ENCODE data around the gene PDE4B.
"Not testable (repeated sequence)": the region's sequence is repeated elsewhere in the genome, so short reads cannot be mapped to it uniquely, and the experiment has no call there.

Gene PDE4B

DNA sequence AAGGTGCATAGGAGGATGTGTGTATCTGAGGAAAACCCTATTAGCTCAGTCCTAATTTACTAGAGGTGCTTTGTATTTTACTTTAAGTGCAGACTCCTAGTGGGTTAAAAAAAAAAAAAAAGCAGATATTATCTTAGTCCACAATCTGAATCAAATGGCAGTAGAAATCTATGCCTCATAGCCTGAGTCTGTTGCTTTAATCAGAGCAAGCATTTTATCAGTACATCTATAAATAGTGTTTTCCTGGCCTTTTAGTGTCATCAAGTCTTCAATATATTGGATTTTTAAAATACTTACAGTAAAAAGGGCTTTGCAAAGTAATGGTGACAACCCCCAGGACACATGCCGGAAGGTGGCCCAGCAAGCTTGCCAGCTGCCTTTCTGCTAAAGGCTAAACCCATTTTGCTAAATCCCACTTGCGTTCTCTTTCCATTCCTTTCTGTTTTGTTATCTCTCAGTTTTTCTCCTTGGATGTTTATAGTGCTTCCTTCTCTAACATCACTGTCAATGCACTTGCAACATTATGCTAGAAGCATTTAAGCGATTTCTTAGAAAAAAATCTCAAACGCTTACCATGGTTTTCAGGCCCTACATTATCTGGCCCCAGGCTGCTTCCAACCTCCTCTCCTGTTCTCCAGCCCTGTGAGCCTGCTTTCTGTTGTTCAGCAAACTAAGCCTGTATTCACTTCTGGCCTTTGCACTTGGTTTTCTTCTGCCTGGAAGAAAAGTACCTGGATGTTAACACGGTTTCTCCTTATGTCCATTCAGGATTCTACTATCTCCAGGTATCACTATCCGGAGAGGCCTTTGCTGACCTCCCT, 206.3 kb downstream of the PDE4B start:
- no peak for DNase-seq

DNA sequence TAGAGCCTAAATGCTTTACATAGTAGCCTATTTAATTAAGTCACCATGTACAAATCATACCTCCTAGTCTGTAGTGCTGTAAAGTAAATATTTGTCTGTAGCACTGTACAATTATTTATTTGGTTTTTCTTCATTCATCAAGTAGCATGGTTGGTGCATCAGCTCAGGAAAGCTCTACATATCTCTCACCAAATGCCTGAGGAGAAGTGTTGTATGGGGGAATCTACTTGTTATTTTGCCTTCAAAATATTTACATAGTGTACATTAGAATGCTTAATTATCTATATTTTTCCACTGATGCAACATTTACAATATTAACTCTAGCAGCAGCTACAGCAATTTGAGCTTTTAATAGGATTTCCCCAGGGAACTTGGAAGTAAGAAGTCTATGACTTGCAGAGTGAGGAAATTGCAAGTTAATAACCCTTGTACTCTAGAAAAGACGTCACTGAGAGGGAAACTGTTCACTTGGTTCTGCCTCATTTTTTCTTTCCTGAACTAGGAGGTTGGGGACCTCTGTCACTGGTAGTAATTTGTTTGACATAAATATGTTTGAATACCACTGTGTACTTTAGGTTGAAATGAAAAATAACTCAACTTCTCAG, 207.4 kb downstream of the PDE4B start:
- no peak for DNase-seq

DNA sequence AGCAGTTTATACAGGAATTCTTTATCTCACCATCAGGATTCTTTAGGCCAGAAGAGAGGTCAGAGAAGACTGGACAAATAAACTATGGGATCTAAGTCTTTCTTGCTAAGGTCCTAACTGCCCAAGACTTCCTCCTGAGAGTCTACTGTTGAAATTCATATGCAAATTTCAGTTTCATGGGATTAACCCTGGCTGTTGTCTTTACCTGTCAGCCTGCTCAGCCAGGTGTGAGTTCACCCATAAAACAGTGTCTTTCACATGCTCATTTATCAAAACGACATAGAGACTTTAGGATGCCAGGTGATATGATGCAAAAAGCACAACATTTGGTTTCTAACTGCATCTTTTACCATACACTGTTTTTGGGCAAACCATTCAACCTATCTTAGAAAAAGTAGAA, 211.0 kb downstream of the PDE4B start:
- no peak for DNase-seq

DNA sequence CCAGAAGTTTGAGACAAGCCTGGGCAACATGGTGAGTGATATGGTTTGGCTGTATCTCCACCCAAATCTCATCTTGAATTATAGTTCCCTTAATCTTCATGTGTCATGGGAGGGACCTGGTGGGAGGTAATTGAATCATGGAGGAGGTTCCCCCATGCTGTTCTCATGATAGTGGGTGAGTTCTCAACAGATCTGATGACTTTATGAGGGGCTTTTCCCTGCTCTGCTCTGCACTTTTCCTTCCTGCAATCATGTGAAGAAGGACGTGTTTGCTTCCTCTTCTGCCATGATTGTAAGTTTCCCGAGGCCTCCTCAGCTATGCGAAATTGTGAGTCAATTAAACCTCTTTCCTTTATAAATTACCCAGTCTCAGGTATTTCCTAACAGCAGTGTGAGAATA, 213.8 kb downstream of the PDE4B start:
- DNase-seq: not testable (repeated sequence)

DNA sequence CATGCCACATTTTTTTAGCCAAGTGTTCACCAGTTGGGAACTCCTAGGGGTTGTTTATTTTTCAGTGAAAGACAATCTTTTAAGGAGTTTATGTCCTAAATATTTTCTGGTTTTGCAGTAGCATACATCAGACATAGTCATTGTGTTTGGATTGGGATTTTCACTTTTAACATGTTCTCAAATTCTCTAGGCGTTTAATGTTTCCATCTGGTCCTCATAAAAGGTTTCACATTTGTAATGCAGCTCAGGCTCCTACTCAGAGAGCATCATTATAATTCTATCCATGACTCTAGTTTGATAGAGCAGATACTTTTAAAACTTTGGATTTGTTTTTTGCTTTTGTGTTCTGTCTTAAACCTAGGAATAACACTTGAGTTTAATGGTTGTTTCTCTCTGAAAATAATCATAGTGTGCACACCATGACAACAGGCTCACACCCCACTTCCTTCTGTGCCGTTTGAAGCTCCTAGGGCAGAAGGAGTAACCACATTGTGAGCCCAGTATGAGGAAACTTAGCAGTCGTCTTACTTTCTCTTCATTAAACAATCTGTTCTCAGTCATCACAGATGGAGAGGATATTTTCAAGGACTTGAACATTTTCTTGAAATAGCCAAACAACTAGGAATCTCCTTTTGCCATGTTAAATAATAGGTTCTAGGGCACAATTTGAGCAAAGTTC, 219.6 kb downstream of the PDE4B start:
- no peak for DNase-seq

DNA sequence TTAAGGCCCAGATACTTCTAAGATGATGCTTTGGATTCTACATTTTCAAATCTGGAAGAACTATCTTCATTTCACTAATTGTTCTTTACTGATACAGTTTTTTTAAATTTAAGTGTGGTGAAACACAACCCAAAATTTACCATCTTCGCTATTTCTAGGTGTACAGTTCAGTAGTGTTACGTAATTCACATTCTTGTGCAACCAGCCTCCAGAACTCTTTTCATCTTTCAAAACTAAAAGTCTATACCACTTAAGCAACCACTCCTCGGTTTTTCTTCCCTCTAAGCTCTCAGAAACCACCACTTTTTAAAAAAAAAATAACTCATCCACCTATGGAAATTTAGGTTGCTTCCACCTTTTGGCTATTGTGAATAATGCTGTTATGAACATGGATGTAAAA, 220.7 kb downstream of the PDE4B start:
- DNase-seq: no peak

DNA sequence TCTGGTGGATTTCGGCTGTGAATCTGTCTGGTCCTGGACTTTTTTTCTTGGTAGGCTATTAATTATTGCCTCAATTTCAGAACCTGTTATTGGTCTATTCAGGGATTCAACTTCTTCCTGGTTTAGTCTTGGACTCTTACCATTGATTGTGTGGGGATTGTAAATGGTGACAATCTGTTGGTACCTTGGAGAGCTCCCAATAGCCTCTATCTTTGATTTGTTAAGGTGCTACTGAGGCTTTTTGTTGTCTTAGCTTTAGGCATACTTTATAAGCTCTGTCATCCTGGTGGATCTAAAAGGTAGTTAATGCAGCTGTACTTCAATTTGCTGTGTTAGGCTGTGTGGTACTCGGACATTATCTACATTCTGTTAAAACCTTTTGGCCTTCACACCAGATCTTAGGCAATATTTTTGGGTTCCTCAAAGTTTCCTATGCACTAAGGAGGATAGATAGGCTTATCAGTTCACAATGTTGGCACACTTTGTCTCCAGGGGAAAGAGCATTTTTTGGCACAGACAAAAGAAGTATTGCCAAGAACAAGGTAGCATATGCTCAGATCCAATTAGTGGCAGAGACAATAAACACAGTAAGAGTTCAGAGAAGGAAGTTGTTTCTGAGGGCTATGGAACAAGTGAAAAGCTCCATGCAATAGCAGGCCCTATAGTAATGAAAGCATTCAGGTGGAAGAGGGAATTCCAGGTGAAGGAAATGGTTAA, 230.4 kb downstream of the PDE4B start:
- no peak for DNase-seq

DNA sequence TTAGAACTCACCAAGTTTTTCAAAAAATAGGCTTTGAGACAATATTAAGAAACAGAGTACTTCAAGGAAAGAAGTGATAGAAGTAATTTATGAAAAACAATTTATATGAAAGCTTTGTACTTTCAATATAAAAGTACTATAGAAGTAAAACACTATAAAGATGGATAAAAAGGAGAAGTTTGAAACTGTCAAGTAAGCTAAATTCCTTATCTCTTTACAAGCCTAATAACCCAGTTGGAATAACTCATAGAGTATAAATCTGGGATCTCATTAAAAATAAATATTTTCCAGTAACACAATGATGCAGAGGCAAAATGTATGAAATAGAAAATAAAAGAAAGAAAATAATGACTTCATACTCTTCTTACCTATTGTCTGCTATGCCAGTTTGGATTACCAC, 232.5 kb downstream of the PDE4B start:
- no peak for DNase-seq

DNA sequence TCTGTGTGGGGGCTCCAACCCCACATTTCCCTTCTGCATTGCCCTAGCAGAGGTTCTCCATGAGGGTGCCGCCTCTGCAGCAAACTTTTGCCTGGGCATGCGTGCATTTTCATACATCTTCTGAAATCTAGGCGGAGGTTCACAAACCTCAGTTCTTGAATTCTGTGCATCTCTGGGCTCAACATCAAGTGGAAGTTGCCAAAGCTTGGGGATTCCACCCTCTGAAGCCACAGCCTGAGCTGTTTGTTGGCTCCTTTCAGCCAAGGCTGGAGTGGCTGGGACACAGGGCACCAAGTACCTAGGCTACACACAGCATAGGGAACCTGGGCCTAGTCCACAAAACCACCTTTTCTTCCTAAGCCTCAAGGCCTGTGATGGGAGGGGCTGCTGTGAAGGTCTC, 235.3 kb downstream of the PDE4B start:
- no peak for DNase-seq

DNA sequence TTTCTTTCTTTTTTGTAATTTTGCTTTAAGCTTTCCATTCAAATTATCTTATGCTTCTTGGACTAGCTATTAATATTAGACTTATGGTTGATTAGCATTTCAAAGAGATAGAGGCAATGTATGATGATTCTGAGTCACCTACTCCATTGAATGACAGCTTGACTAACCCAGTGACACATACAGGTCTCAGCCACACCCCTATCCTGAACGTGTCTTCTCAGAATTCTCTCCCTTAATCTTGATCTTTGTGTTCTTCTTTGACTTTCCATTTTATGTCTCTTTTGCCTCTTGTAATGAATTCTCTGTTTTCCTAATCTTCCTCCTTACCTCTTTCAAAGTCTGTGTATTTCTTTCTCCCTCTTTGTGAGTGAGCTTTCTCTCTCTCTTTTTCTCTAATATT, 241.1 kb downstream of the PDE4B start:
- no peak for DNase-seq

DNA sequence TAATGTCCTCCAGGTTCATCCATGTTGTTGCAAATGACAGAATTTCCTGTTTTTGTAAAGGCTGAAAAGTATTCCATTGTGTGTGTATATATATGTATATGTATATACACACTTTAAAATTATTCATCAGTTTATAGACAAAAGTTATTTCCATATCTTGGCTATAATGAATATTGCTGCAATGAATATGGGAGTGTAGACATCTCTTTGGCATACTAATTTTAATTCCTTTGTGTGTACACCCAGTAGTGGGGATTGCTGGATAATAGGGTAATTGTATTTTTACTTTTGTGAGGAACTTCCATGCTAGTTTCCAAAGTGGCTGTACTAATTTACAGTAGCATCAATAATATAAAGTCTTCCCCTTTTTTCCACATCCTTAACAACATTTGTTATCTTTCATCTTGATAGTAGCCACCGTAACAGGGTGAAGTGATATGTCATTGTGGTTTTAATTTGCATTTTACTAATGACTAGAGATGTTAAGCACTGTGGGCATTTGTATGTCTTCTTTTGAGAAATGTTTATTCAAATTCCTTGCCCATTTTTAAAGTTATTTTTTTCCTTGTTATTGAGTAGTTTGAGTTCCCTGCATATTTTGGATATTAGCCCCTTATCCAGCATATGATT, 243.0 kb downstream of the PDE4B start:
- DNase-seq: no peak

DNA sequence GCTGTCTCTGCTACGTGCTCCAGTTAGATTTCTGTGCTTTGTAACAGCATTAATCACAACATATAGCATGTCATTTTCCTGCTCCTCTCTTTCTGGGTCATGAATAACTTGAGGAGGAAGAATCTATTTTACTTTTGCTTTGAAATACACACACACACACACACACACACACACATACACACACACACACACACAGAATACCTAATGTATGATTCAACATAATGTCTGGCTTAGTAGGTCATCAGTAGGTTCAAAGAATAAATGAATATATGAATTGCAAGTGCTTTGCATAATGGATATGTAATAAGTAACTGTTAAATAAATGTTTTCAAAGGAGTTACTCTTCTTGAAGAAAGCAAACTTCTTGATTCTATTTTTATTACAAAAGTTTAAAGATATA, 249.0 kb downstream of the PDE4B start:
- DNase-seq: no peak

DNA sequence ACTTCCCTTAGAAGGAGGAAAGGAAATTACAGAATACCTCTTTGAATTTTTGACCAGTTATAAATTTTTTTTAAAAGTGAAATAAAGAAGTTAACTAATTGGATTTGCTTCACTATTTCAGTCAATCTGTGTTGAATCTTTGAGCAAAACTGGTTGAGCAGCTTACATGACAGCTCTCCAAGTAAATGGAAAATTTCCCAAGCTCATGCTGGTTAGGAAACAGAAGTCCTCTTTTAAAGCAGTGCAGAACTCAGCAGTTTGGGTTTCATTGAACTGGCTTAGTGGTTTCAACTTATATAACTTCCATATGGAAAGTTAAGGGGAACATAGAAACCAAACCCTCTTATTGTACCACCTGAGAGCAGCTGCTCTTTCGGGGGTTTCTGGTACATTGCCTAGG, 250.5 kb downstream of the PDE4B start:
- DNase-seq: no peak

DNA sequence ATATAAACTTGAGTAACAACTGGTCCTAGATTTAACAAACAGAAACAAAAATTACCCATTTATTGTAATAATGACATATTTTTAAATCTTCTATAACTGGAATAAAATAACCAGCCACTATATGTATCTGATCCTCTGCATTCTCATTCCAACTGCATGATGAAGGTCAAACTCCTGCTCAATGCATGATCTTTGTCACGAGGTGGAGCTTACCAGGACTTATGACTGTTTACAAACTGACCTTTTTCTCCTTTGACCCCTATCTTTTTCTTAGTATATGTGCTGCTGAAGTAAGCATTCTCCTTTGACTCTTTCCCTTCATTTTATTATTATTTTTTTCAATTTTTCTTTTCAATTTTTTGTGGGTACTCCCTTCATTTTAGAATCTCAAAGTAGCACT, 252.2 kb downstream of the PDE4B start:
- DNase-seq: no peak

DNA sequence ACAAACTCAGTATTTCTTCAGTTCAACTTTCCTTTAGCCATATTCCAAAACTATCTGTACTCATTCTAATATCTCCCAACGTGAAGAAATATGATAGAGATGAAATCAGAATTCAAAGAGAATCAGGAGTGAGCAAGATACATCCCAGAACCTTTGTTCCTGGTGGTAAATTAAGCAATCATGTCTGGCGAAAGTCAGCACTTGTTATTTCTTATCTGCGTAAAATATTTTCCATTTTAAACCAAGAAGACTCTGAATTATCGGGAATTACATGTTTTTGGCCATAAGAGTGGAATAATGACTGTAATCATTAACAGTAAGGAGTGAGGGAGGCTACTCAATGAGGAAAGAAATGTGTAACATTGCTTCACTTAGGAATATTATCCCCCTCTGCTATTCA, 253.7 kb downstream of the PDE4B start:
- no peak for DNase-seq

DNA sequence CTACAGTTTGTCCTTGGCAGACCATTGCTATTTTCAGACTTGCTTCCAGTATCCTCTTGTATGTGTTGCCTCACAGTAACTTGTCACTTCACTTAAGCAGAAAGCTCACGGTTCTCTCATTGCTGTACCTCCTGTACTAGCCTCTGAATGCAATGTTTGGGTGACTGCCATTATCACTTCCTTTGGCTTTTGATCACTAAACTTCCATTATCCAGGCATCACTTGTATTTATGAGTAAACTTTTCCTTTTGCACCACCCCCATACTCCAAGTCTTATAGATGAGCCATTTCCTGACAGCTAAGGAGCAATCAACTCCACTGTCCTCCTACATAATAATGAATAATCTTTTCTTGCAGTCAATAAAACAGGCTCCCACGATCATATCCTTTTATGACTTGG, 255.3 kb downstream of the PDE4B start:
- DNase-seq: no peak

DNA sequence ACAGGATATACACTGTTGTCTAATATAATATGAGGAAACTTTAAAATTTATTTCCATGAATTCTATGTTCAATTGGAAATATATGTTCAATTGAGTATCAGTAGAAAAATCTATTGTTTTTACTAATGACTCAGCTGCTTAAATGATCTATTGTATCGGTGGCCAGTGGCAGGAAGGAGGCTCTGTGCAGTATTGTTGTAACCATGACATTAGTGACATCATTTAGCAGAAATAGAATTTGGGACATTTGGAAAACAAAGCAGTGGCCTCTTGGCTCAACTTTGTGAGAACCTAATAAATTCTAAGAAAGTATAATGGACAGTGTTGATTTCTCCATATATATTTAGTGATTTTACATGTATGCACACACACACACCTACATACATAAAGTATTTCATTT, 257.4 kb downstream of the PDE4B start:
- no peak for DNase-seq

DNA sequence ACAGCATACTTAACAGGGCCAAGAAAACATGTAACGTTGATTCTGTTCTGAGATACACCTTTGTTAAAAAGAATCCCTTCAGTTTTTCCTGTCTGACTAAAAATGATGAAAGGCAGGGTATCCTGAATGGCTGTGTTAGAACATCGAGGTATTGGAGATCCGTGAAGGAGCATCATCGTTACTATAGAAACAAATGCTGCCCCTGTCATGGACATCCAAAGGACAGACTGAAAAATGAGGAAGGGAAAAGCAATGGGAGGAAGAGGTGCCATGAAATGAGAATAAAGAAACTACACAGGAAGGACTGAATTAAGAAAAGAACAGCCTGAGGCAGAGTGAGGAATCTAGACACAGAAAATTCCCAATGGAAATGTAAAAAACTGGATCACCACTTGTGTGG, 257.9 kb downstream of the PDE4B start:
- DNase-seq: no peak

DNA sequence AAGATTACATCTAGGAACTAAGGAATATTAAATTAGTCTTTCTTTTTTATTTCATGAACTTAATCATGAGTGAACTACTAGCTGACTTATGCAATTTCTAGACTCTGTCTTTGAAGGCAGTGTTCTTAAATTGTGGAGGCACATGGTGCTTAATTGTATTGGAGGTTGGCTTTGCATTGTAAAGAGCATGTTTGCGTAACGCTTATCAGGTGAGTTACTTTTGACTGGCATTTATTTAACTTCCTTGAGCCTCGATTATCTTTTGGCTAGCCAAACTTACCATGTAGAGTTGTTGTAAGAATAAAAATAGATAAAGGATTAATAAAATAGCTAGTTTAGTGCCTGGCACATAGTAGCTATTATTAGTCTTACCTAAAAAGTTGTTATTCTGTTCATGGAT, 262.4 kb downstream of the PDE4B start:
- DNase-seq: no peak

DNA sequence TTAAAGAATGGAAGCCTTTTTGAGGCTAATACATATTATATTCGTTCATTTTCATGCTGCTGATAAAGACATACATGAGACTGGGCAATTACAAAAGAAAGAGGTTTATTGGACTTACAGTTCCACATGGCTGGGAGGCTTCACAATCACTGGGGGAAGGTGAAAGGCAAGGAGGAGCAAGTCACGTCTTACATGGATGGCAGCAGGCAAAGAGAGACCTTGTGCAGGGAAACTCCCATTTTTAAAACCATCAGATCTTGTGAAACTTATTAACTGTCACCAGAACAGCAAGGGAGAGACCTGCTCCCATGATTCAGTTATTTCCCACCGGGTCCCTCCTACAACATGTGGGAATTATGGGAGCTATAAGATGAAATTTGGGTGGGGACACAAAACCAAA, 264.8 kb downstream of the PDE4B start:
- not testable (repeated sequence) for DNase-seq

DNA sequence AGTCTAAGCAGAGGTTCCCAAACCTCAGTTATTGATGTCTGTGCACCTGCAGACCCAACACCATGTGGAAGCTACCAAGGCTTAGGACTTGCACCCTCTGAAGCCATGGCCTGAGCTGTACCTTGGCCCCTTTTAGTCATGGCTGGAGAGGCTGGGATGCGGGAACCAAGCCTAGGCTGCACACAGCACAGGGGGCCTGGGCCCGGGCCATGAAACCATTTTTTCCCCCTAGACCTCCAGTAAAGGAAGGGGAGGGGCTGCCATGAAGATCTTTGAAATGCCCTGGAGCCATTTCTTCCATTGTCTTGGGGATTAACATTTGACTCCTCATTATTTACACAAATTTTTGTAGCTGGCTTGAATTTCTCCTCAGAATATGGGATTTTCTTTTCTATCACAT, 265.9 kb downstream of the PDE4B start:
- no peak for DNase-seq

DNA sequence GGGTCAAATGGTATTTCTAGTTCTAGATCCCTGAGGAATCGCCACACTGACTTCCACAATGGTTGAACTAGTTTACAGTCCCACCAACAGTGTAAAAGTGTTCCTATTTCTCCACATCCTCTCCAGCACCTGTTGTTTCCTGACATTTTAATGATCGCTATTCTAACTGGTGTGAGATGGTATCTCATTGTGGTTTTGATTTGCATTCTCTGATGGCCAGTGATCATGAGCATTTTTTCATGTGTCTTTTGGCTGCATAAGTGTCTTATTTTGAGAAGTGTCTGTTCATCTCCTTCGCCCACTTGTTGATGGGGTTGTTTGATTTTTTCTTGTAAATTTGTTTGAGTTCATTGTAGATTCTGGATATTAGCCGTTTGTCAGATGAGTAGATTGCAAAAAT, 274.5 kb downstream of the PDE4B start:
- DNase-seq: not testable (repeated sequence)
